ENCODE results near the gene ORAI1.
A peak's percentile ranks its signal among the peaks of the same experiment; 100 is the strongest.

The ORAI1 gene

GRCh38 chr12:121602766-121603165 lies 23.6 kb upstream of the ORAI1 start:
- Histone ChIP-seq H3K36me3 (no peaks in the 10 kb centered on the region), H3K9me3 (ENCODE audit: severe bottlenecking) (peaks cover 3% of the 10 kb centered on the region), H3K27me3 (ENCODE audit: insufficient read depth, low read depth, severe bottlenecking) (no peaks in the 10 kb centered on the region), H3K27ac (no peak overlapping the region), H3K4me3 (ENCODE audit: low read depth, low read length) (no peak overlapping the region)
- DNase-seq = no peak
- no peak for TF ChIP-seq CTCF (IDR thresholded peaks at IDR 0.05; ENCODE audit: low read depth, low read length)

- no peak for DNase-seq
- H3K27ac ChIP-seq = no peak overlapping the region
- H3K36me3 ChIP-seq = no peaks in the 10 kb centered on the region
- no peaks in the 10 kb centered on the region for H3K27me3 ChIP-seq (ENCODE audit: insufficient read depth, low read depth, severe bottlenecking)
- H3K4me3 ChIP-seq (ENCODE audit: low read depth, low read length) = no peak overlapping the region
- TF ChIP-seq CTCF (IDR thresholded peaks at IDR 0.05; ENCODE audit: low read depth, low read length) = no peak
- H3K9me3 ChIP-seq (ENCODE audit: severe bottlenecking) = peaks cover 3% of the 10 kb centered on the region
Measured at GRCh38 chr12:121603581-121603980, 22.7 kb upstream of the ORAI1 start.

- no peaks in the 10 kb centered on the region for H3K27me3 ChIP-seq (ENCODE audit: insufficient read depth, low read depth, severe bottlenecking)
- H3K4me3 ChIP-seq (ENCODE audit: low read depth, low read length) = no peak overlapping the region
- no peak overlapping the region for H3K27ac ChIP-seq
- H3K36me3 ChIP-seq = no peaks in the 10 kb centered on the region
- TF ChIP-seq CTCF (IDR thresholded peaks at IDR 0.05; ENCODE audit: low read depth, low read length) = no peak
- DNase-seq = no peak
- peaks cover 3% of the 10 kb centered on the region for H3K9me3 ChIP-seq (ENCODE audit: severe bottlenecking)
Measured at GRCh38 chr12:121608301-121608700, 18.0 kb upstream of the ORAI1 start.

- DNase-seq = peak; percentile 71
- Histone ChIP-seq H3K27me3 (ENCODE audit: insufficient read depth, low read depth, severe bottlenecking) (no peaks in the 10 kb centered on the region), H3K4me3 (ENCODE audit: low read depth, low read length) (peak overlapping the region; percentile 22), H3K27ac (peak overlapping the region; percentile 58), H3K9me3 (ENCODE audit: severe bottlenecking) (peaks cover 2% of the 10 kb centered on the region), H3K36me3 (no peaks in the 10 kb centered on the region)
- no peak for TF ChIP-seq CTCF (IDR thresholded peaks at IDR 0.05; ENCODE audit: low read depth, low read length)
Measured at GRCh38 chr12:121610239-121611149, 15.8 kb upstream of the ORAI1 start.

GRCh38 chr12:121611306-121611705 lies 15.0 kb upstream of the ORAI1 start:
- Histone ChIP-seq H3K27me3 (ENCODE audit: insufficient read depth, low read depth, severe bottlenecking) (no peaks in the 10 kb centered on the region), H3K36me3 (no peaks in the 10 kb centered on the region), H3K27ac (no peak overlapping the region), H3K9me3 (ENCODE audit: severe bottlenecking) (no peaks in the 10 kb centered on the region), H3K4me3 (ENCODE audit: low read depth, low read length) (no peak overlapping the region)
- no peak for TF ChIP-seq CTCF (IDR thresholded peaks at IDR 0.05; ENCODE audit: low read depth, low read length)
- DNase-seq = peak; percentile 41

All from WERI-Rb-1 (cell line).